ENCODE results near the gene MRPL43.

DNA sequence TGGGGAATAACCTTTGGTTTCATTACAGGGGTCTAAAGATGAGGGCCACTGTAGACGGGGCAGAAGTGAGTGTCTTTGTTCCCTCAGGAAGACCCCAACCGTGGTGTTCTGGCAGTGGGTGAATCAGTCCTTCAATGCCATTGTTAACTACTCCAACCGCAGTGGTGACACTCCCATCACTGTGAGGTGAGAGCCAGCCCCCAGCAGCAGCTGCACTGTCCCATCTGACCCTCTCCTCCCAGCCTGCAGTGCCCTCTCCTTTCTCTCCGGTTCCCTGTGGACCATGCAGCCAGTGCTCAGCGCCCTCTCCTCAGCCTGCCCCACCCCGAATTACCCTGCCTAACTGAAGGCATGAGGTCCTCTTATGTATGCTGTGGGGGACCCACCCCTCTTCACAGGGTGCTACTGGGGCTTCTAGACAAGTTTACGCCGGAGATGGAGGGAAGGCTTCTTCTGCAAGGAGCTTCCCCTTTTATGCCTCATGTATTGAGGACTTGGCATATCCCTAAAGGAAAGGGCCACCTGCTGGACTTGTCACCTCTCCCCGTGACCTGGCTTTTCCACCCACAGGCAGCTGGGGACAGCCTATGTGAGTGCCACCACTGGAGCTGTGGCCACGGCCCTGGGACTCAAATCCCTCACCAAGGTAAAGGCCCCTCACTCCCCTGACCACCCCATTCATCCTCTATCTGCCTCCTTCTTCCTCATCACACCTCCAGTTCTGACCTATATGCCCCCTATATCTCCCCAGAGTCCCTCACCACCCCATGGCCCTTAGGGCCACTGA, 48.8 kb upstream of the MRPL43 start:
- TF ChIP-seq PPARA (CRISPR knock-in tag; IDR thresholded peaks at IDR 0.05; ENCODE audit: borderline replicate concordance) (no peak), TCF4 (CRISPR knock-in tag; IDR thresholded peaks at IDR 0.05; ENCODE audit: borderline replicate concordance) (no peak), ZFP3 (CRISPR knock-in tag; IDR thresholded peaks at IDR 0.05) (no peak), ISL1 (CRISPR knock-in tag; IDR thresholded peaks at IDR 0.05) (no peak), ZFP30 (CRISPR knock-in tag; IDR thresholded peaks at IDR 0.05) (no peak), ZNF70 (CRISPR knock-in tag; IDR thresholded peaks at IDR 0.05) (no peak), ZC3H10 (CRISPR knock-in tag; IDR thresholded peaks at IDR 0.05) (no peak)
- TF ChIP-seq, protein P1, sequence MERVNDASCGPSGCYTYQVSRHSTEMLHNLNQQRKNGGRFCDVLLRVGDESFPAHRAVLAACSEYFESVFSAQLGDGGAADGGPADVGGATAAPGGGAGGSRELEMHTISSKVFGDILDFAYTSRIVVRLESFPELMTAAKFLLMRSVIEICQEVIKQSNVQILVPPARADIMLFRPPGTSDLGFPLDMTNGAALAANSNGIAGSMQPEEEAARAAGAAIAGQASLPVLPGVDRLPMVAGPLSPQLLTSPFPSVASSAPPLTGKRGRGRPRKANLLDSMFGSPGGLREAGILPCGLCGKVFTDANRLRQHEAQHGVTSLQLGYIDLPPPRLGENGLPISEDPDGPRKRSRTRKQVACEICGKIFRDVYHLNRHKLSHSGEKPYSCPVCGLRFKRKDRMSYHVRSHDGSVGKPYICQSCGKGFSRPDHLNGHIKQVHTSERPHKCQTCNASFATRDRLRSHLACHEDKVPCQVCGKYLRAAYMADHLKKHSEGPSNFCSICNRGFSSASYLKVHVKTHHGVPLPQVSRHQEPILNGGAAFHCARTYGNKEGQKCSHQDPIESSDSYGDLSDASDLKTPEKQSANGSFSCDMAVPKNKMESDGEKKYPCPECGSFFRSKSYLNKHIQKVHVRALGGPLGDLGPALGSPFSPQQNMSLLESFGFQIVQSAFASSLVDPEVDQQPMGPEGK (CRISPR knock-in tag; IDR thresholded peaks at IDR 0.05; ENCODE audit: borderline replicate concordance), result no peak
